H7 (cell line): Measurements from ENCODE around the gene SPTBN1. TPM values are rescaled to one million over a fixed set of nuclear protein-coding genes. Genes with fewer than 3 reads are reported as not detected.

Source experiments
- DNase-seq: peaks from one replicate; pipeline ENCODE4 v3.0.0; 2012
- H3K27me3 ChIP-seq: 2 replicates; pipeline ENCODE4 v1.6.0; 2011; ENCODE audit warnings: mild to moderate bottlenecking, low read length; ENCODE audit not compliant: control insufficient read depth, insufficient read depth
- H3K36me3 ChIP-seq: replicated peaks from 2 replicates; pipeline ENCODE4 v1.5.1; 2011; ENCODE audit warnings: low read length; ENCODE audit not compliant: control insufficient read depth, insufficient read depth
- H3K4me3 ChIP-seq: 2 replicates; pipeline ENCODE4 v1.5.1; 2011; ENCODE audit warnings: low read depth, mild to moderate bottlenecking, control low read depth, low read length, moderate library complexity; ENCODE audit not compliant: insufficient read depth
- total RNA-seq: library from RNA; depleted of rRNA; stranded (reverse); fragments of >200 nt; shearing (Covaris generic); gene quantifications from 2 replicates; pipeline ENCODE4 v1.2.3, GENCODE V29; 2014

The SPTBN1 gene
- total RNA-seq, 1 experiment from 2014 or later = 100 TPM

- Histone ChIP-seq H3K27me3 (no peaks in the 10 kb centered on the region), H3K36me3 (peaks cover 39% of the 10 kb centered on the region), H3K4me3 (no peak overlapping the region)
- DNase-seq = no peak
These were observed 184.9 kb downstream of the SPTBN1 start for GRCh38 chr2:54640834-54641540.

GRCh38 chr2:54641988-54642387, 185.9 kb downstream of the SPTBN1 start:
- no peaks in the 10 kb centered on the region for H3K27me3 ChIP-seq
- peaks cover 48% of the 10 kb centered on the region for H3K36me3 ChIP-seq
- H3K4me3 ChIP-seq = no peak overlapping the region
- DNase-seq = no peak

- H3K36me3 ChIP-seq = peaks cover 50% of the 10 kb centered on the region
- no peak overlapping the region for H3K4me3 ChIP-seq
- H3K27me3 ChIP-seq = no peaks in the 10 kb centered on the region
- DNase-seq = no peak
These were observed 186.7 kb downstream of the SPTBN1 start for GRCh38 chr2:54642677-54643430.

GRCh38 chr2:54644236-54644635, 188.1 kb downstream of the SPTBN1 start:
- Histone ChIP-seq H3K27me3 (no peaks in the 10 kb centered on the region), H3K36me3 (peaks cover 53% of the 10 kb centered on the region), H3K4me3 (no peak overlapping the region)
- no peak for DNase-seq

- H3K36me3 ChIP-seq = peaks cover 59% of the 10 kb centered on the region
- H3K27me3 ChIP-seq = no peaks in the 10 kb centered on the region
- no peak for DNase-seq
- no peak overlapping the region for H3K4me3 ChIP-seq
These were observed 190.2 kb downstream of the SPTBN1 start for GRCh38 chr2:54646170-54646927.

- Histone ChIP-seq H3K4me3 (no peak overlapping the region), H3K36me3 (peaks cover 61% of the 10 kb centered on the region), H3K27me3 (no peaks in the 10 kb centered on the region)
- no peak for DNase-seq
These were observed 192.1 kb downstream of the SPTBN1 start for GRCh38 chr2:54648256-54648655.

- DNase-seq = no peak
- no peak overlapping the region for H3K4me3 ChIP-seq
- no peaks in the 10 kb centered on the region for H3K27me3 ChIP-seq
- H3K36me3 ChIP-seq = peaks cover 63% of the 10 kb centered on the region
These were observed 193.1 kb downstream of the SPTBN1 start for GRCh38 chr2:54649191-54649590.

- DNase-seq = no peak
- no peaks in the 10 kb centered on the region for H3K27me3 ChIP-seq
- peaks cover 62% of the 10 kb centered on the region for H3K36me3 ChIP-seq
- no peak overlapping the region for H3K4me3 ChIP-seq
These were observed 193.5 kb downstream of the SPTBN1 start for GRCh38 chr2:54649633-54650032.

- Histone ChIP-seq H3K27me3 (no peaks in the 10 kb centered on the region), H3K36me3 (peaks cover 61% of the 10 kb centered on the region), H3K4me3 (no peak overlapping the region)
- no peak for DNase-seq
These were observed 194.5 kb downstream of the SPTBN1 start for GRCh38 chr2:54650612-54651011.

- no peak for DNase-seq
- Histone ChIP-seq H3K27me3 (no peaks in the 10 kb centered on the region), H3K4me3 (no peak overlapping the region), H3K36me3 (peaks cover 58% of the 10 kb centered on the region)
These were observed 195.2 kb downstream of the SPTBN1 start for GRCh38 chr2:54651291-54651690.

GRCh38 chr2:54652540-54652939, 196.4 kb downstream of the SPTBN1 start:
- Histone ChIP-seq H3K4me3 (no peak overlapping the region), H3K27me3 (no peaks in the 10 kb centered on the region), H3K36me3 (peaks cover 49% of the 10 kb centered on the region)
- no peak for DNase-seq

GRCh38 chr2:54653572-54654204, 197.6 kb downstream of the SPTBN1 start:
- H3K36me3 ChIP-seq = peaks cover 49% of the 10 kb centered on the region
- H3K27me3 ChIP-seq = no peaks in the 10 kb centered on the region
- DNase-seq = no peak
- H3K4me3 ChIP-seq = no peak overlapping the region

GRCh38 chr2:54655046-54655809, 199.1 kb downstream of the SPTBN1 start:
- Histone ChIP-seq H3K27me3 (no peaks in the 10 kb centered on the region), H3K36me3 (peaks cover 47% of the 10 kb centered on the region), H3K4me3 (no peak overlapping the region)
- no peak for DNase-seq

GRCh38 chr2:54656863-54657262, 200.7 kb downstream of the SPTBN1 start:
- no peak for DNase-seq
- no peak overlapping the region for H3K4me3 ChIP-seq
- peaks cover 53% of the 10 kb centered on the region for H3K36me3 ChIP-seq
- no peaks in the 10 kb centered on the region for H3K27me3 ChIP-seq
